ENCODE data around the gene UCP3.

Gene UCP3

DNA sequence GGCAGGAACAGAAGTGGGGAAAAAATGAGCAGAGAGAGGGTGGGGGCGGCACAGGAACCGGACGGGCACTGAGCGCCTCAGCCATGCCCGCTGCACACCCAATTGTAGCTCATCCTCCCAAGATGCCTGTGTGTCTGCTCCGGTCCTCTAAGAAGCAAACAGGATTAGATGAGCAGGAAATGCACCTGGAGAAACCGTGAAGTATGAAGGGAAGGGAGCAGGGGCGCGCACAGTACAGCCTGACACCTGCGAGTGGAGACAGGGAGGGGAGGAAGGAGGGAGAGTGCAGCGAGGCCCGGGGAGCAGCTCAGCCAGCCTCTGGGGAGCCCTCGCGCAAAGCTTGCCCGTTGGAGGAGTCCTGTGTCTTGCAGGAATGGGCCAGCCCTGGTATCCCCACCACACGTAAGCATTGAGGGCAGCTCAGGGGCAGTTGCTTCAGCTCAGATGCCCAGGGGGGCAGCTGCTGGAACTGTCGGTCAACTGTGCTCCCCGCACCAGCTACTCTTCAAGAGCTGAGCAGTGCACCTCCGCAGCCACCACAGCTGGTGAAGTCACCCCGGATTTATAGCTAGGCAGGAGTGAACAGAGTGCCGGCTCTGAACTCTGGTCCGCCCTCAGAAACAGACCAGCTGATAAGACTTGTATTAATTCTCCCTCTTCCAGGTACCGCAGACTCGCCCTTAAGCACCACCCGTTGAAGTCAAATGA lies 51.1 kb downstream of the UCP3 start:
- H3K79me2 ChIP-seq (ENCODE audit: low read length) = no peaks in the 10 kb centered on the region
- peaks cover 43% of the 10 kb centered on the region for H3K4me1 ChIP-seq (ENCODE audit: low read length)
- H3K27me3 ChIP-seq (ENCODE audit: low read depth, low read length) = 0 out of 2 replicates have a peak, but pooled peaks cover 6% of the 10 kb centered on the region
- H3K36me3 ChIP-seq (replicated peaks; ENCODE audit: low read depth, low read length) = no peaks in the 10 kb centered on the region
- H2AFZ ChIP-seq (ENCODE audit: low read depth, low read length) = peak overlapping the region; percentile 90
- H4K20me1 ChIP-seq (ENCODE audit: insufficient read depth, low read length) = no peaks in the 10 kb centered on the region
- TF ChIP-seq EZH2phosphoT487 (IDR thresholded peaks at IDR 0.05; ENCODE audit: low read depth) = no peak
- TF ChIP-seq, protein P1, sequence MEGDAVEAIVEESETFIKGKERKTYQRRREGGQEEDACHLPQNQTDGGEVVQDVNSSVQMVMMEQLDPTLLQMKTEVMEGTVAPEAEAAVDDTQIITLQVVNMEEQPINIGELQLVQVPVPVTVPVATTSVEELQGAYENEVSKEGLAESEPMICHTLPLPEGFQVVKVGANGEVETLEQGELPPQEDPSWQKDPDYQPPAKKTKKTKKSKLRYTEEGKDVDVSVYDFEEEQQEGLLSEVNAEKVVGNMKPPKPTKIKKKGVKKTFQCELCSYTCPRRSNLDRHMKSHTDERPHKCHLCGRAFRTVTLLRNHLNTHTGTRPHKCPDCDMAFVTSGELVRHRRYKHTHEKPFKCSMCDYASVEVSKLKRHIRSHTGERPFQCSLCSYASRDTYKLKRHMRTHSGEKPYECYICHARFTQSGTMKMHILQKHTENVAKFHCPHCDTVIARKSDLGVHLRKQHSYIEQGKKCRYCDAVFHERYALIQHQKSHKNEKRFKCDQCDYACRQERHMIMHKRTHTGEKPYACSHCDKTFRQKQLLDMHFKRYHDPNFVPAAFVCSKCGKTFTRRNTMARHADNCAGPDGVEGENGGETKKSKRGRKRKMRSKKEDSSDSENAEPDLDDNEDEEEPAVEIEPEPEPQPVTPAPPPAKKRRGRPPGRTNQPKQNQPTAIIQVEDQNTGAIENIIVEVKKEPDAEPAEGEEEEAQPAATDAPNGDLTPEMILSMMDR (IDR thresholded peaks at IDR 0.05; ENCODE audit: low read depth, low read length) = no peak
- peak overlapping the region; percentile 82 for H3K4me2 ChIP-seq (ENCODE audit: low read length)
- peak overlapping the region; percentile 30 for H3K9ac ChIP-seq (ENCODE audit: low read length)
- peak overlapping the region; percentile 76 for H3K4me3 ChIP-seq (ENCODE audit: low read length)
- H3K9me3 ChIP-seq (ENCODE audit: insufficient read depth, low read length) = no peaks in the 10 kb centered on the region
- no peak overlapping the region for H3K27ac ChIP-seq (ENCODE audit: low read length)

DNA sequence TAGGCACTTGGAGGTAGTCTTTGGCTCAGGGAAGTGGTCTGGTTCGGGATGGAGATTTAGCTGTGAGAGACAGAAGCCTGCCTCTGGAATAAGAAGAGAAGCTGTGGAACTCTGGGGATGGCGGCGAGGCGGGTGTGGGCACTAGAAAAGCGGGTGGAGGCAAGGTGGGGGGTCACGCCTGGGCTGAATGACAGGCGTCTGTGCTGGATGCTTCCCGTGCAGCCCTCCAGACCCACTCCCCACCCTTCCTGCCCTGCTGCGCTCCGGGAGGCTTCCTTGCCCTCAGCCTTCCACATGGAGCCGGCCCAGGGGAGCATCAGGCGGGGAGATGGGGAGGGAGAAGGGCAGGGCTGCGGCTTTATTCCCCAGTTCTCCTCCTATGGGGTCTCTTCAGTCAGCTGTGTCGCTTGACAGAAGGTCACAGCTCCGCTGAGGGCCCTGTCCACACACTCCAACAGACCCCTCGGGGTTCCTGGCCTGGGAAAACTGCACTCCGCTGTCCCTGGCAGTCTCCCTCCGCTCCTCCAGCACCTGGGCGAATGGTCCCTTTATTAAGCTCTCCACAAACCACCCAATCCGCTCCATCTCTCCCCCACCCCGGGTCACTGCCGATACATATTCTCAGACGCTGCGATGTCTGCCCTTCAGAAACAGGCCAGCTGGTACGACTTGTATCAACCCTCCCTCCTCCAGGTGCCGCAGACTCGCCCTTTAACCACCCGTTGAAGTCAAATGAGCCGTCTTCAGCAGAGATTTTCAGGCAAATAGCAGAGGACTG lies 51.8 kb downstream of the UCP3 start:
- Histone ChIP-seq H3K4me3 (ENCODE audit: low read length) (peak overlapping the region; percentile 76), H2AFZ (ENCODE audit: low read depth, low read length) (peak overlapping the region; percentile 90), H3K4me2 (ENCODE audit: low read length) (peak overlapping the region; percentile 82), H3K4me1 (ENCODE audit: low read length) (peaks cover 50% of the 10 kb centered on the region), H4K20me1 (ENCODE audit: insufficient read depth, low read length) (no peaks in the 10 kb centered on the region), H3K27ac (ENCODE audit: low read length) (no peak overlapping the region), H3K36me3 (replicated peaks; ENCODE audit: low read depth, low read length) (no peaks in the 10 kb centered on the region), H3K9ac (ENCODE audit: low read length) (peak overlapping the region; percentile 30), H3K9me3 (ENCODE audit: insufficient read depth, low read length) (no peaks in the 10 kb centered on the region), H3K79me2 (ENCODE audit: low read length) (no peaks in the 10 kb centered on the region), H3K27me3 (ENCODE audit: low read depth, low read length) (0 out of 2 replicates have a peak, but pooled peaks cover 6% of the 10 kb centered on the region)
- TF ChIP-seq, protein P1 (IDR thresholded peaks at IDR 0.05; ENCODE audit: low read depth, low read length) = no peak
- no peak for TF ChIP-seq EZH2phosphoT487 (IDR thresholded peaks at IDR 0.05; ENCODE audit: low read depth)

DNA sequence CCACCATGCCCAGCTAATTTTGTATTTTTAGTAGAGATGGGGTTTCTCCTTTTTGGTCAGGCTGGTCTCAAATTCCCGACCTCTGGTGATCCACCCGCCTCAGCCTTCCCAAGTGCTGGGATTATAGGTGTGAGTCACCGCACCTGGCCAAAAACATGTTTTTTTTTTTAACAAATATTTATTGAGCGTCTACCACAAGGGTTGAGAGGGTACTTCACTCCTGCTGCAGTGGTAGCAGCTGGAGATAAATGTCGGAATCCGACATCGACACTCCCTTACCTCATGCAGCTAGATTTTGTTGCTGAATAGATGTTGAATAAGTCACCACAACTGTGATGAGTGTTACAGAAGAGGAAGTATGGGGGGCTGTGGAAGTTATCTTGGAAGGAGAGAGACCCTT lies 57.1 kb downstream of the UCP3 start:
- peaks cover 51% of the 10 kb centered on the region for H3K4me1 ChIP-seq (ENCODE audit: low read length)
- H2AFZ ChIP-seq (ENCODE audit: low read depth, low read length) = no peak overlapping the region
- no peaks in the 10 kb centered on the region for H3K9me3 ChIP-seq (ENCODE audit: insufficient read depth, low read length)
- H3K4me3 ChIP-seq (ENCODE audit: low read length) = no peak overlapping the region
- peak overlapping the region; percentile 96 for H3K27ac ChIP-seq (ENCODE audit: low read length)
- peak overlapping the region; percentile 62 for H3K4me2 ChIP-seq (ENCODE audit: low read length)
- H3K9ac ChIP-seq (ENCODE audit: low read length) = no peak overlapping the region
- TF ChIP-seq, protein P1 (IDR thresholded peaks at IDR 0.05; ENCODE audit: low read depth, low read length) = no peak
- no peak for TF ChIP-seq EZH2phosphoT487 (IDR thresholded peaks at IDR 0.05; ENCODE audit: low read depth)
- no peaks in the 10 kb centered on the region for H4K20me1 ChIP-seq (ENCODE audit: insufficient read depth, low read length)
- H3K79me2 ChIP-seq (ENCODE audit: low read length) = no peaks in the 10 kb centered on the region
- H3K36me3 ChIP-seq (replicated peaks; ENCODE audit: low read depth, low read length) = no peaks in the 10 kb centered on the region
- H3K27me3 ChIP-seq (ENCODE audit: low read depth, low read length) = no peaks in the 10 kb centered on the region
